ENCODE data around the gene TARS2. TPM values are rescaled to one million over a fixed set of nuclear protein-coding genes. Genes with fewer than 3 reads are reported as not detected.
A peak's percentile ranks its signal among the peaks of the same experiment; 100 is the strongest.

The TARS2 gene
- total RNA-seq, 2 donors from 2014 or later, result 49.8 to 66.4 TPM

DNA sequence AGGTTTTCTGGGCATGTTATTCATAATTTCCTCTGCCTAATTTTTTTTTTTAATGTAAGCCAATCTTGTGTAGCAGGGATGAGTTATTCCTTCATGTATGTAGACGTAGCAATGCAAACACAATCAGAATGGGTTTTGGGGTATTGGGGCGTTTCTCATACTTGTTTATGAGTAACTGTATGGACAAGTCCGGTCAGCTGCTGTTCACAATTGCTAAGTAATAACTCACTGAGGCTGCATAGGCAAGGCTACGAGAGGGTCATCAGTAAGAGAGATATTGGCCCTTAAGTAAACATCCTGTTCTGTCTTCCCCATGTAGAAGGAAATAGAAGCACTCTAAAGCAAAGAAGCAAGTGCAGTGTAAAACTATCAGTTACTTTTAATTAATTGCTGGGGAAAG, 9.5 kb upstream of the TARS2 start:
- H3K36me3 Mint-ChIP-seq (ENCODE audit: insufficient read depth in 2 of 2), result no peaks in the 10 kb centered on the region
- H3K4me1 Mint-ChIP-seq (ENCODE audit: low read depth), result no peaks in the 10 kb centered on the region
- no peaks in the 10 kb centered on the region for H3K9me3 Mint-ChIP-seq
- no peak for DNase-seq
- no peak for ATAC-seq (replicated peaks in 1 of 2)
- H3K4me3 Mint-ChIP-seq, result no peak overlapping the region
- peak overlapping the region; percentile 39 for H3K27ac Mint-ChIP-seq
- H3K27me3 Mint-ChIP-seq (ENCODE audit: low read depth), result no peaks in the 10 kb centered on the region

DNA sequence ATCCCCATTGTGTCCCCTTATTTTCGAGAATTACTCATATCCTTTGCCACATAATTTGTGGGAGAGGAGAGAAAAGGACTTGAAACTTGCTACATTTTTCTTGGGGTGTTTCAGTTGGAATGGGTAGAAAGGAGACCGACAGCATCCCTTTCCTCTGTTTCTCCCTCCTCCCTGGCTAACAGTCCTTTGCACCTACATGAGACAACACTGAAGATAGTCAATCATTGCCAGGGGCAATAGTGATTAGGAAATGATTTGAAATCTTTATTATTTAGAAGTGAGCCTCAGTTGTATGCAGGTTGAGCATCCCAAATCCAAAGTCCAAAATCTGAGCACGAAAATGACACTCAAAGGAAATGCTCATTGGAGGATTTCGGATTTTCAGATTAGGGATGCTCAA, 7.8 kb upstream of the TARS2 start:
- no peaks in the 10 kb centered on the region for H3K9me3 Mint-ChIP-seq
- no peaks in the 10 kb centered on the region for H3K4me1 Mint-ChIP-seq (ENCODE audit: low read depth)
- no peaks in the 10 kb centered on the region for H3K27me3 Mint-ChIP-seq (ENCODE audit: low read depth)
- H3K27ac Mint-ChIP-seq, result no peak overlapping the region
- H3K4me3 Mint-ChIP-seq, result no peak overlapping the region
- no peak for ATAC-seq (replicated peaks in 1 of 2)
- DNase-seq, result no peak
- no peaks in the 10 kb centered on the region for H3K36me3 Mint-ChIP-seq (ENCODE audit: insufficient read depth in 2 of 2)

DNA sequence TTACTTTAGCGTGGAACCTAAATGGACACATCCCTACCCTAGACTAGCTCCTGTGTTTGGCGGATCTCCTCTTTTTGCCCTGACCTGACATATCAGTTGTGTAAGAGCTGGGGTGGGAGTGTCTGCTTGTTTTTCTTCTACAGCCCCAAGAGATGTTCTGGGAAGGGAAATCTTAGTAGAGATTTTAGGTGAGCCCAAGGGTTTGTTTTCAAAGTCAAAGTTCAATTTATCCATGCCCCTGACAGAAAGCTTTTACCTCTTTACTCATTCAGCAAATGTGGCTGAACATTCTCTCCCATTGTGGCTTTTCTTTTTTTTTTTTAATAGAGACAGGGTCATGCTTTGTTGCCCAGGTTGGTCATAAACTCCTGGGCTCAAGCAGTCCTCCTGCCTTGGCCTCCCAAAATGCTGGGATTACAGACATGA, 7.3 kb upstream of the TARS2 start:
- no peak overlapping the region for H3K27ac Mint-ChIP-seq
- no peaks in the 10 kb centered on the region for H3K27me3 Mint-ChIP-seq (ENCODE audit: low read depth)
- ATAC-seq (replicated peaks in 1 of 2), result no peak
- H3K9me3 Mint-ChIP-seq, result no peaks in the 10 kb centered on the region
- peaks cover under 1% of the 10 kb centered on the region for H3K4me1 Mint-ChIP-seq (ENCODE audit: low read depth)
- DNase-seq, result no peak
- no peak overlapping the region for H3K4me3 Mint-ChIP-seq
- no peaks in the 10 kb centered on the region for H3K36me3 Mint-ChIP-seq (ENCODE audit: insufficient read depth in 2 of 2)

DNA sequence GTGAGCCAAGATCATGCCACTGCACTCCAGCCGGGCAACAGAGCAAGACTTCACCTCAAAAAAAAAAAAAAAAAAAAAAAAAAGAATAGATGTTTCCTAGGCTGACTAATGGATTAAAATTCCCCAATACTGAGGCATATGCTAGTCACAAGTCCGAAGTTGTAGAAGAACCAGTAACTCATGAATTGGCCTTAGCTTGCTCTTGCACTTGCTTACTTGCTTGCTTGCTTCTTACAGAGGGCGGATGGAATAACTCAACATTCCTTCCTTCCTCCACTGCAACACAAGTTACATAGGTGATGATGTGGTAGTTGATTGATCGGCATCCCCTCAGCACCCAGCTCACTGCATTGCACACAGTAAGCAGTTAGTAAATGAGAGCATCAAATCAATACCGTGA, 2.8 kb upstream of the TARS2 start:
- no peaks in the 10 kb centered on the region for H3K27me3 Mint-ChIP-seq (ENCODE audit: low read depth)
- no peak overlapping the region for H3K4me3 Mint-ChIP-seq
- ATAC-seq (replicated peaks in 1 of 2) (no peak), DNase-seq (no peak)
- H3K9me3 Mint-ChIP-seq, result no peaks in the 10 kb centered on the region
- peaks cover 17% of the 10 kb centered on the region for H3K4me1 Mint-ChIP-seq (ENCODE audit: low read depth)
- H3K27ac Mint-ChIP-seq, result no peak overlapping the region
- H3K36me3 Mint-ChIP-seq (ENCODE audit: insufficient read depth in 2 of 2), result peaks cover 3 to 5% of the 10 kb centered on the region in 2 donors

DNA sequence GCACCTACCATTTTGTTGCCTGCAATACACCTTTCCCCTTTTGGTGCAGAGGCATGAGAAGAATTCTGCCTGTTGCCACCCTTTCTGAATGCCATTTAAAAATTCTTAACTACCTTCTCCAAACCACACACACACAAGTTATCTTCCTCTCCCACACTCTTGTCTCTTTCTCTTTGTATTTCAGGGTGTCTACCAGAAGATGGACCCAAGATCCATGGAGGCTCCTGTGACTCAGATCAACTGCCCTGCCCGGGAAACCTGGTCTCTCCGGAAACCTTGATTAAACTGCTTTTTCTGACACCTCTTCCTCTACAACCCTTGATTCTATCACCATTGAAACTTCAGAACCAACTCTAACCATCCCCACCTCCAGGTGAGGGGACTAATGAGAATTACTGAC, 2.4 kb upstream of the TARS2 start:
- Mint-ChIP-seq H3K4me3 (peak overlapping the region in 1 of 2 donors; percentile 25), H3K27ac (no peak overlapping the region)

DNA sequence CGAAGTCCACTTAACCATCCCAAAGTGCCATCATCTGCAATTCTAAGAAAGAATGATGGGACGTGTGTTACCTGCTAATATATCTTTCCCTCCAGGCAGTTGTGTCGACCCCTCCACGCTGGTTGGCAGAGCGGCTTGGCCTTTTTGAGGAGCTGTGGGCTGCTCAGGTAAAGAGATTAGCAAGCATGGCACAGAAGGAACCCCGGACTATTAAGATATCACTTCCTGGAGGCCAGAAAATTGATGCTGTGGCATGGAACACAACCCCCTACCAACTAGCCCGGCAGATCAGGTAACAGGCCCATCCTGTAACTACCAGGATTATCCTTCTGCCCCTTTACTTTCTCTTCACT, 520 bp downstream of the TARS2 start:
- ATAC-seq (replicated peaks in 1 of 2), result no peak
- Mint-ChIP-seq H3K36me3 (ENCODE audit: insufficient read depth in 2 of 2) (peaks cover 5 to 10% of the 10 kb centered on the region in 2 donors), H3K27ac (peak overlapping the region; percentile 97), H3K27me3 (ENCODE audit: low read depth) (no peaks in the 10 kb centered on the region), H3K4me1 (ENCODE audit: low read depth) (peaks cover 17% of the 10 kb centered on the region), H3K9me3 (no peaks in the 10 kb centered on the region), H3K4me3 (peak overlapping the region; percentile 89 to 98)
- peak in 1 of 2 donors; percentile 9 for DNase-seq

More for the DNA sequence above, 2.4 kb upstream of the TARS2 start:
- ATAC-seq (replicated peaks in 1 of 2) (no peak), DNase-seq (no peak)
- Mint-ChIP-seq H3K36me3 (ENCODE audit: insufficient read depth in 2 of 2) (peaks cover 3 to 5% of the 10 kb centered on the region in 2 donors), H3K9me3 (no peaks in the 10 kb centered on the region), H3K4me1 (ENCODE audit: low read depth) (peaks cover 17% of the 10 kb centered on the region), H3K27me3 (ENCODE audit: low read depth) (no peaks in the 10 kb centered on the region)

DNA sequence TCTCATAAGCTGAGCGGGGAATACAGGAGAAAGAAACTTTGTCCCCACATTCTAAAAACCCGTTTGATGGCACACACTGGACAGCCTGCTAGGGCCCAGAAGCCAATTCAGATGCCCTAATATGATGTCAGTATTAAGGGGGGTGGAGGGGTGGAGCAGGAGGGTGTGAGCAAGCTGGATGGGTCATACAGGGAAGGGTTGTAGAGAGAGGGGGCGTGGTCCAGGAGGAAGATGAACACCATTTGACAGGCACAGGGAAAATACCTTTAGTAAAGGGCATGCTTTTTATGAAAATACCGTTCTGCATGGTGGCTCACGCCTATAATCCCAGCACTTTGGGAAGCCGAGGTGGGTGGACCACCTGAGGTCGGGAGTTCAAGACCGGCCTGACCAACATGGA, 6.0 kb downstream of the TARS2 start:
- Mint-ChIP-seq H3K27me3 (ENCODE audit: low read depth) (no peaks in the 10 kb centered on the region), H3K27ac (no peak overlapping the region), H3K4me3 (no peak overlapping the region), H3K36me3 (ENCODE audit: insufficient read depth in 2 of 2) (peaks cover 7 to 28% of the 10 kb centered on the region in 2 donors), H3K9me3 (no peaks in the 10 kb centered on the region), H3K4me1 (ENCODE audit: low read depth) (peaks cover 9% of the 10 kb centered on the region)
- ATAC-seq (replicated peaks in 1 of 2) (no peak), DNase-seq (no peak)

DNA sequence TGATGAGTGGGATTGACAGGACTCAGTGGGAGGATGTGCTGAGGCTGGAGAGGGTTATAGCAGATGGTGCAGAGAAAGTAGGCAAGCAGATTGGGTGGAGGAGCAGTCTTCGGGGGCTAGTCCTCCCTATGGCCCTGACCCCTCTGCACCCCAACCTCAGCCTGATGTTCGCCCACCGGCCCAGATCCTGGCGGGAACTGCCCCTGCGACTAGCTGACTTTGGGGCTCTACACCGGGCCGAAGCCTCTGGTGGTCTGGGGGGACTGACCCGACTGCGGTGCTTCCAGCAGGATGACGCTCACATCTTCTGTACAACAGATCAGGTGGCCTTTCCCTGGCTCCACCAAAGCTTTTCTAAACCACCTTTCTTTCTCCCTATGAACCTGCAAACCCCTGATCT, 11.1 kb downstream of the TARS2 start:
- peaks cover 5 to 28% of the 10 kb centered on the region in 2 donors for H3K36me3 Mint-ChIP-seq (ENCODE audit: insufficient read depth in 2 of 2)
- H3K27me3 Mint-ChIP-seq (ENCODE audit: low read depth), result no peaks in the 10 kb centered on the region
- ATAC-seq (replicated peaks in 1 of 2), result no peak
- H3K4me3 Mint-ChIP-seq, result no peak overlapping the region
- H3K4me1 Mint-ChIP-seq (ENCODE audit: low read depth), result no peaks in the 10 kb centered on the region
- H3K27ac Mint-ChIP-seq, result no peak overlapping the region
- H3K9me3 Mint-ChIP-seq, result no peaks in the 10 kb centered on the region
- DNase-seq, result no peak

DNA sequence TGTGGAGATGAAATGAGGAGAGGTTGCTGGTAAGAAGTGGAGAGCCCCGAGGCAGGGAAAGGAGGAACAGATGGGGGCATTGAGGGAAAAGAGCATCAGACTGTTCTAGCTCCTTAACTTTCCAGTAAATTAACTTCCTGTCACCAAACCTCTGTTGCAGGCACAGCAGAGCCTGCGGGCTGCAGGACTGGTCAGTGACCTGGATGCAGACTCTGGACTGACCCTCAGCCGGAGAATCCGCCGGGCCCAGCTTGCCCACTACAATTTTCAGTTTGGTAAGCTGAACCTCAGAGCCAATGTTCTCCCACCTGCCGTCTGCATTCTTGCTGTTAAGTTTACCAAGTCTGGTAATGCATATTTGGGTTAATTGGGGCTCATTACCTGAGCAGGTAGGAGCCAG, 18.2 kb downstream of the TARS2 start:
- DNase-seq, result no peak
- Mint-ChIP-seq H3K4me3 (no peak overlapping the region), H3K27me3 (ENCODE audit: low read depth) (no peaks in the 10 kb centered on the region), H3K4me1 (ENCODE audit: low read depth) (no peaks in the 10 kb centered on the region), H3K36me3 (ENCODE audit: insufficient read depth in 2 of 2) (peaks cover 7 to 20% of the 10 kb centered on the region in 2 donors), H3K9me3 (no peaks in the 10 kb centered on the region), H3K27ac (no peak overlapping the region)
- ATAC-seq (replicated peaks in 1 of 2), result no peak

DNA sequence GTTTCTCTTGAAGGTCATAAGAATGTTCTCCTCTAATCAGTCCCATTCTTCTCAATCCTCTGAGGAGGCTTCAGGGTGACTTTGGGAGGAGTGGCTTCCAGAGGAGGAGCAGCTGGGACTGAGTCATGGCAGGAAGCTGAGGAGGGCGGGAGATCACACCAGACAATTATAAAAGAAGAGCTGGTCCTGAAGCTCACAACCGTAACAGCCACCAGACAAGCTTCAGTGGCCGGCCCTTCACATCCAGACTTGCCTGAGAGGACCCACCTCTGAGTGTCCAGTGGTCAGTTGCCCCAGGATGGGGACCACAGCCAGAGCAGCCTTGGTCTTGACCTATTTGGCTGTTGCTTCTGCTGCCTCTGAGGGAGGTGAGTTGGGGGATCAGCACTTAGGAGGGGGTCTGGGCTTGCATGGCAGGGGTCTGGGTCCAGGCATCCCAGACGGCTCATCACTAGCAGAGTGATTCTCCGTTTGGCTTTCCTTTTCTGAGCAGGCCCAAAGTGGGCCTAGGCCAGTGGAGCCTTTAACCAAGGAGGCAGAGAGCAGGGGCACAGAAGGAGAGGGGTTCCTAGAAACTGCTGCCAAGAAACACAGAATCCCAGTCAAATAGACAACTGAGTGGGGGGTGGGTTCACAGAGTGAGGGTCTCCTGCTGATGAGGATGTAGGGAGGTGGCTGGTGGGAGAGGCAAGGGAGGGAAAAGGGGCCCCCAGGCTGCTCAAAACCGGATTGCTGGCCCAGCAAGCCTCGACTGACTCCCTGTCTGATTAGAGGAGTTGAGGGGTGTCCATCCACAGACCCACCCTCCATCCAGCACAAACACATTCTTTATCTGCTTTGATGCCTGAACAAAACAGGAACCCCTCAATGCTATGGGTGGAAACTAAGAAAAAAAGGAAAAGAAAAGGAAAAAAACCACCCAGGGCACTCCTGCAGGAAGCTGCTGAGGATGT, 21.0 kb downstream of the TARS2 start, which contains the start of gene ECM1:
Gene ECM1, plus strand, starts transcription at position 198 of the 953 bp plus-strand sequence. Its CDS starts 101 bp downstream, at position 299.
- H3K4me1 Mint-ChIP-seq (ENCODE audit: low read depth), result no peaks in the 10 kb centered on the region
- DNase-seq (no peak), ATAC-seq (replicated peaks in 1 of 2) (no peak)
- H3K9me3 Mint-ChIP-seq, result no peaks in the 10 kb centered on the region
- H3K4me3 Mint-ChIP-seq, result no peak within 1 kb of the TSS
- H3K27ac Mint-ChIP-seq, result no peak within 1 kb of the TSS
- H3K36me3 Mint-ChIP-seq (ENCODE audit: insufficient read depth in 2 of 2), result peaks cover 4 to 14% of the 10 kb centered on the region in 2 donors
- no peaks in the 10 kb centered on the region for H3K27me3 Mint-ChIP-seq (ENCODE audit: low read depth)

DNA sequence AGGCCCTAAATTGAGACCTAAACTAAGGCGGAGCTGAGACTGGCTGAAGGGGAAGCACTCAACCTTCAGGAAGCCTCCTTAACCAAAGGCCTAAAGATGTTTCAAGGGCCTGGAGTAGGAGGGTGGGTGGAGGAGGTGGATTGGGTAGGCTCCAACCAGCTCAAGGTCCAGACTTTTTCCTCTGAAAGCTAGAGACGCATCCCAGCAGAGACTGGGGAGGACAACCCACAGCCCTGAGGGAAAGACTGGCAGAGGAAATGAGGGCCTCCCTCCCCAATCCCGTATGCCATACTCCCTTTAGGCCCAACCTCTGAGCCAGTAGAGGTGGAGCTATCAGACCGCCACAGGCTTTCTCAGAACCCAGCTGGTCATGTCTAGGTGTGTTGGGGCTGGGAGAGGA, 21.8 kb downstream of the TARS2 start:
- no peaks in the 10 kb centered on the region for H3K9me3 Mint-ChIP-seq
- no peaks in the 10 kb centered on the region for H3K4me1 Mint-ChIP-seq (ENCODE audit: low read depth)
- DNase-seq, result no peak
- H3K4me3 Mint-ChIP-seq, result no peak overlapping the region
- no peaks in the 10 kb centered on the region for H3K27me3 Mint-ChIP-seq (ENCODE audit: low read depth)
- H3K36me3 Mint-ChIP-seq (ENCODE audit: insufficient read depth in 2 of 2), result peaks cover 2 to 10% of the 10 kb centered on the region in 2 donors
- H3K27ac Mint-ChIP-seq, result no peak overlapping the region
- no peak for ATAC-seq (replicated peaks in 1 of 2)

DNA sequence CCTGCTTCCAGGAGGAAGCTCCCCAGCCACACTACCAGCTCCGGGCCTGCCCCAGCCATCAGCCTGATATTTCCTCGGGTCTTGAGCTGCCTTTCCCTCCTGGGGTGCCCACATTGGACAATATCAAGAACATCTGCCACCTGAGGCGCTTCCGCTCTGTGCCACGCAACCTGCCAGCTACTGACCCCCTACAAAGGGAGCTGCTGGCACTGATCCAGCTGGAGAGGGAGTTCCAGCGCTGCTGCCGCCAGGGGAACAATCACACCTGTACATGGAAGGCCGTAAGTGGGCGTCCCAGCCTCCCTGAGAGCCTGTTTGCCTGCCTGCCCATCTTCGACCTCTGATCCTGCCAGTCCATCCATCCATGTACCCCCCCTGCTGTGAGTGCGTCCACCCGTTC, 24.3 kb downstream of the TARS2 start:
- DNase-seq (no peak), ATAC-seq (replicated peaks in 1 of 2) (no peak)
- H3K27ac Mint-ChIP-seq, result no peak overlapping the region
- H3K4me1 Mint-ChIP-seq (ENCODE audit: low read depth), result peaks cover 16% of the 10 kb centered on the region
- H3K36me3 Mint-ChIP-seq (ENCODE audit: insufficient read depth in 2 of 2), result peaks cover 0 to 5% of the 10 kb centered on the region in 2 donors
- no peaks in the 10 kb centered on the region for H3K9me3 Mint-ChIP-seq
- no peak overlapping the region for H3K4me3 Mint-ChIP-seq
- no peaks in the 10 kb centered on the region for H3K27me3 Mint-ChIP-seq (ENCODE audit: low read depth)

DNA sequence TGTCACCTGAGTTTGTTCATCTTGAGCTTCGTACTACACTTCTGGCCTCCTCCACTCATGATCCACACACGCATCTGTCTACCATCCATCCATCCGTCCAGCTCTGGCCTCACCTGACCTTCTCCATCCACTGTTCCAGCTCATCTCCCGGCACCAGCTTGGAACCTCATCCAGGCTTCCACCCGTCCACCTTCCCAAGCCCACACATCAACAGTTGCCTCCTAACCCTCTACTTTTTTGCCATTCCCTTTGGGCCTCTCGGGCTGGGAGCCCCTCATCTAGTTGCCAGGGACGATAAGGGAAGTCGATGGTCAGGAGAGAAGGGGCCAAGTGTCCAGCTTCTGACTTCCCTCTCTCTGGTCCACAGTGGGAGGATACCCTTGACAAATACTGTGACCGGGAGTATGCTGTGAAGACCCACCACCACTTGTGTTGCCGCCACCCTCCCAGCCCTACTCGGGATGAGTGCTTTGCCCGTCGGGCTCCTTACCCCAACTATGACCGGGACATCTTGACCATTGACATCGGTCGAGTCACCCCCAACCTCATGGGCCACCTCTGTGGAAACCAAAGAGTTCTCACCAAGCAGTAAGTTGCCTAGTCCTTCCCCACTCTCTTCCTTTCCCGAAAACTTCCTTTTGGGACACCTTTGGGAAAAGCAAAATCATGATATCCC, 24.9 kb downstream of the TARS2 start:
- no peak for ATAC-seq (replicated peaks in 1 of 2)
- peaks cover 0 to under 1% of the 10 kb centered on the region in 2 donors for H3K36me3 Mint-ChIP-seq (ENCODE audit: insufficient read depth in 2 of 2)
- H3K9me3 Mint-ChIP-seq, result no peaks in the 10 kb centered on the region
- no peaks in the 10 kb centered on the region for H3K27me3 Mint-ChIP-seq (ENCODE audit: low read depth)
- no peak for DNase-seq
- no peak overlapping the region for H3K27ac Mint-ChIP-seq
- H3K4me1 Mint-ChIP-seq (ENCODE audit: low read depth), result peaks cover 20% of the 10 kb centered on the region
- H3K4me3 Mint-ChIP-seq, result no peak overlapping the region

Measured in activated T-cell treated with anti-CD3 and anti-CD28 coated beads, Interleukin-2, amount 50 U/mL, for 72 hours (primary cell).